Tibial nerve (tissue), 4 donors: Measurements from ENCODE around the gene SULT1A1. TPM values are rescaled to one million over a fixed set of nuclear protein-coding genes. Genes with fewer than 3 reads are reported as not detected.
A peak's percentile ranks its signal among the peaks of the same experiment; 100 is the strongest.
"Not testable (repeated sequence)": the region's sequence is repeated elsewhere in the genome, so short reads cannot be mapped to it uniquely, and the experiment has no call there.

Experiments
- DNase-seq, 2 donors: peaks; one replicate each; pipeline ENCODE4 v3.0.0-alpha.2; 2019; ENCODE audit warnings: low spot score in 2 of 2
- H3K27ac ChIP-seq, 4 donors: fragments of 200-600 bp; sonication (generic) in 3 of 4; one replicate each; pipeline ENCODE4 v1.5.1; 2017 to 2019; ENCODE audit warnings: mild to moderate bottlenecking in 1 of 4
- H3K27me3 ChIP-seq, 2 donors: fragments of 200-600 bp; sonication (generic) in 1 of 2; one replicate each; pipeline versions ENCODE4 v1.5.1 to v1.6.0; 2017 to 2019
- H3K36me3 ChIP-seq, 3 donors: fragments of 200-600 bp; sonication (generic); one replicate each; pipeline ENCODE4 v1.5.1; 2018 to 2019
- H3K4me1 ChIP-seq, 4 donors: fragments of 200-600 bp; sonication (generic) in 3 of 4; one replicate each; pipeline ENCODE4 v1.5.1; 2017 to 2019
- H3K4me3 ChIP-seq, 4 donors: fragments of 200-600 bp; sonication (generic) in 3 of 4; one replicate each; pipeline ENCODE4 v1.5.1; 2017 to 2019; ENCODE audit warnings: mild to moderate bottlenecking in 1 of 4, moderate library complexity in 1 of 4
- H3K9me3 ChIP-seq, 4 donors: fragments of 200-600 bp; sonication (generic) in 3 of 4; one replicate each; pipeline ENCODE4 v1.5.1; 2017 to 2019
- EP300 ChIP-seq, 2 donors: sonication (generic); formaldehyde crosslinking; IDR thresholded peaks; one replicate each; pipeline ENCODE4 v1.6.1; 2017; ENCODE audit warnings: antibody characterized with exemption in 2 of 2, mild to moderate bottlenecking in 1 of 2
- POLR2A ChIP-seq, 2 donors: fragments of 450-650 bp; IDR thresholded peaks; one replicate each; pipeline ENCODE4 v1.6.1; 2017; ENCODE audit warnings: antibody characterized with exemption in 2 of 2, mild to moderate bottlenecking in 2 of 2, moderate library complexity in 2 of 2
- WGBS, 2 donors: methylation state at CpG; one replicate each; pipeline ENCODE4 v1.1.5; 2018; 5-methylcytosine and 5-hydroxymethylcytosine counted together
- total RNA-seq, 4 donors: library from RNA; depleted of rRNA; stranded (reverse); fragments of >200 nt; gene quantifications; one replicate each; pipeline ENCODE4 v1.1.0, GENCODE V29; 2016
- TF ChIP-seq, protein P1 (sequence below), 5 experiments: fragments of 200-600 bp in 3 of 5; fragments of 450-650 bp in 2 of 5; sonication (generic) in 3 of 5; IDR thresholded peaks; one replicate each; pipeline ENCODE4 v1.5.1; 2016 to 2019; ENCODE audit warnings: antibody characterized with exemption in 5 of 5, mild to moderate bottlenecking in 3 of 5, moderate library complexity in 2 of 5

Gene SULT1A1
- total RNA-seq, 4 donors from 2014 or later, result 30.9 to 59.8 (median 43.7) TPM

DNA sequence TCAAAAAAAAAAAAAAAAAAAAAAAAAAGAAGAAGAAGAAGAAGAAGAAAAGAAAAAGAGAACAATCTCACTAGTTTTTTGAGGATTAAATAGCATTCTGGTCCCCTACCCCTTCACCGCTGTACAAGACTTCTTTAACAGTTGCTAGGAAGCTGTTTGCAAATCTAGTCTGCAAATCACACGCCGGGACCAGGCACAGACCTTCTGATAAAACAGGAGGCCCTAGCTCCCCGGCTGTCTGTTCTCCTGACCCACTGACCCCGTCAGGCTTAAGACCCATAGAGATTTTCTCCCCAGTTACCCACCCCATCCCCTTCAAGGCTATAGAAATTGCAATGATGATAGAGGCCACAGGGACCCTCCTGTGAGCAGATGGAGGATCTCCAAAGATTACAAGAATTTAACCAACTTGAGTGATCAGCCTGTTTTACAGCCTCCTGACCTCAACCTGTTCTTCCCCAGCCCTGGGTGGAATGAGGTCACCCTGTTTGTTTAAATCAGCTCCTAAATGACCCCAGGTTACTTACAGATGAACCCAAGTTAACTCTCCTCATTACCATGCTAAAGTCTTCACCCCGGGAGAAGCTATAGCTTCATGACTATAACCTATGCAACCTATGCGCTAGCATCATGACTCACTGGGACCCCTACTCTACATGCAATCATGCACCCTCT lies 11.8 kb upstream of the SULT1A1 start:
- 69 to 81% methylated on average over 7 of the region's 7 CpGs for WGBS, 2 donors
- TF ChIP-seq POLR2A (IDR thresholded peaks at IDR 0.05), result no peak
- TF ChIP-seq, protein P1, sequence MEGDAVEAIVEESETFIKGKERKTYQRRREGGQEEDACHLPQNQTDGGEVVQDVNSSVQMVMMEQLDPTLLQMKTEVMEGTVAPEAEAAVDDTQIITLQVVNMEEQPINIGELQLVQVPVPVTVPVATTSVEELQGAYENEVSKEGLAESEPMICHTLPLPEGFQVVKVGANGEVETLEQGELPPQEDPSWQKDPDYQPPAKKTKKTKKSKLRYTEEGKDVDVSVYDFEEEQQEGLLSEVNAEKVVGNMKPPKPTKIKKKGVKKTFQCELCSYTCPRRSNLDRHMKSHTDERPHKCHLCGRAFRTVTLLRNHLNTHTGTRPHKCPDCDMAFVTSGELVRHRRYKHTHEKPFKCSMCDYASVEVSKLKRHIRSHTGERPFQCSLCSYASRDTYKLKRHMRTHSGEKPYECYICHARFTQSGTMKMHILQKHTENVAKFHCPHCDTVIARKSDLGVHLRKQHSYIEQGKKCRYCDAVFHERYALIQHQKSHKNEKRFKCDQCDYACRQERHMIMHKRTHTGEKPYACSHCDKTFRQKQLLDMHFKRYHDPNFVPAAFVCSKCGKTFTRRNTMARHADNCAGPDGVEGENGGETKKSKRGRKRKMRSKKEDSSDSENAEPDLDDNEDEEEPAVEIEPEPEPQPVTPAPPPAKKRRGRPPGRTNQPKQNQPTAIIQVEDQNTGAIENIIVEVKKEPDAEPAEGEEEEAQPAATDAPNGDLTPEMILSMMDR (IDR thresholded peaks at IDR 0.05), result no peak
- no peak overlapping the region for H3K27ac ChIP-seq

DNA sequence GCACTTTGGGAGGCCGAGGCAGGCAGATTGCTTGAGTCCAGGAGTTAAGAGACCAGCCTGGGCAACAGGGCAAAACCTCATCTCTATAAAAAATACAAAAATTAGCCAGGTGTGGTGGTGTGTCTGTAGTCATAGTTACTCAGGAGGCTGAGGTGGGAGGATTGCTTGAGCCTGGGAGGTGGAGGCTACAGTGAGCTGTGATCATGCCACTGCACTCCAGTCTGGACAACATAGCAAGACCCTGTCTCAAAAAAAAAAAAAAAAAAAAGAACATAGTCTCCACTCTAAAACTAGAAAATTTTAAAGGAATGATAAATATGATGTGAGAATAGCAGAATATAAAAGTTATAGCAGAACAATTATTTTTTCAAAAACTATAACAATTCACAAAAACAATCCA lies 10.5 kb upstream of the SULT1A1 start:
- Histone ChIP-seq H3K27me3 (peaks cover 0 to 14% of the 10 kb centered on the region in 2 donors), H3K4me1 (peaks cover 0 to 13% (median 0%) of the 10 kb centered on the region in 4 donors)
- not testable (repeated sequence) for H3K4me3 ChIP-seq, DNase-seq, H3K9me3 ChIP-seq, H3K36me3 ChIP-seq, H3K27ac ChIP-seq
- 82 to 88% methylated on average over 1 of the region's 1 CpG for WGBS, 2 donors

More for the DNA sequence above, 11.8 kb upstream of the SULT1A1 start:
- DNase-seq, result no peak
- H3K4me1 ChIP-seq, result peaks cover 0 to 13% (median 0%) of the 10 kb centered on the region in 4 donors
- H3K27me3 ChIP-seq, result peaks cover 0 to 14% of the 10 kb centered on the region in 2 donors
- no peaks in the 10 kb centered on the region for H3K9me3 ChIP-seq
- no peak overlapping the region for H3K4me3 ChIP-seq
- H3K36me3 ChIP-seq, result no peaks in the 10 kb centered on the region

DNA sequence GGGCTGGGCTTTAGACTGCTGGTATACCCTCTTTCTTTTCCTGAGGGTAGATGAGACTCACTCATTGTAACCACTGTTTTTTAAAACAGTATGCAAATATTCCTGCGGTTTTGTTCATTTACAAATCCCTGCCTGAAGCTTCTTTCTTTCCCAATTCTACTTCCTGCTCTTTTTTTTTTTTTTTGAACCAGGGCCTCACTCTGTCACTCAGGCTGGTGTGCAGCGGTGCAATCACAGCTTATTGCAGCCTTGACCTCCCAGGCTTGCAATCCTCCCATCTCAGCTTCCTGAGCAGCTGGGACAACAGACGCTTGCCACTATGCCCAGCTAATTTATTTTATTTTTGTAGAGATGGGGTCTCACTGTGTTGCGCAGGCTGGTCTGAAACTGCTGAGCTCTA lies 8.0 kb upstream of the SULT1A1 start:
- H3K27me3 ChIP-seq, result no peaks in the 10 kb centered on the region
- H3K4me3 ChIP-seq, result no peak overlapping the region
- 55 to 62% methylated on average over 4 of the region's 4 CpGs for WGBS, 2 donors
- TF ChIP-seq EP300 (IDR thresholded peaks at IDR 0.05), result no peak
- no peaks in the 10 kb centered on the region for H3K36me3 ChIP-seq
- no peak overlapping the region for H3K27ac ChIP-seq
- DNase-seq, result no peak
- H3K4me1 ChIP-seq, result peaks cover 0 to 6% (median 0%) of the 10 kb centered on the region in 4 donors
- no peaks in the 10 kb centered on the region for H3K9me3 ChIP-seq

DNA sequence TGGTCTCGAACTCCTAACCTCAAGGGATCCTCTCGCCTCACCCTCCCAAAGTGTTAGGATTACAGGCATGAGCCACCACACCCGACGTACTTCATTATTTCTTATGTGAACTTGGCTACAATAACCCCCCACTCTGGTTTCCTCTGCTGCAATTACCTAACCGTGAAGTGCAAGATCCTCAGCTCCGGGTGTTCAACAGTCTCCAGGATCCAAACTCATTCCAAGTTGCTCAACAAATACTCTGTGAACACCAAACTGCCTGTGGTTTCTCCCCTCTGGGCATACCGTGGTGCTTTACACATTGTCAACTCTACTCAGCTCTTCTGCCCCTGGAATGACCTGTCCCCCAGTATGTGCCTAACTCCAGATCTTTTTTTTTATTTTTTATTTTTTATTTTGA lies 6.8 kb upstream of the SULT1A1 start:
- H3K4me1 ChIP-seq, result no peaks in the 10 kb centered on the region
- TF ChIP-seq EP300 (IDR thresholded peaks at IDR 0.05), result no peak
- TF ChIP-seq, protein P1 (IDR thresholded peaks at IDR 0.05), result no peak
- TF ChIP-seq POLR2A (IDR thresholded peaks at IDR 0.05), result no peak
- no peak overlapping the region for H3K27ac ChIP-seq
- H3K36me3 ChIP-seq, result no peaks in the 10 kb centered on the region
- H3K4me3 ChIP-seq, result no peak overlapping the region
- H3K9me3 ChIP-seq, result no peaks in the 10 kb centered on the region
- 67 to 79% methylated on average over 7 of the region's 7 CpGs for WGBS, 2 donors
- no peaks in the 10 kb centered on the region for H3K27me3 ChIP-seq
- DNase-seq, result no peak

DNA sequence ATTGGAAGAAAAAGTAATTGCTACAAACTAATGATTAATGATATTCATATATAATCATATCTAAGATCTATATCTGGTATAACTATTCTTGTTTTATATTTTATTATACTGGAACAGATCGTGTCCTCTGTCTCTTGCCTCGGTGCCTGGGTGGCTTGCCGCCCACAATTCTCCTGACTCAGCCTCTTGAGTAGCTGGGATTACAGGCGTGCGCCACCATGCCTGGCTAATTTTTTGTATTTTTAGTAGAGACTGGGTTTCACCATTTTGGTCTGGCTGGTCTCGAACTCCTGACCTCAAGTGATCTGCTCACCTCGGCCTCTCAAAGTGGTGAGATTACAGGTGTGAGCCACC lies 6.4 kb upstream of the SULT1A1 start:
- WGBS, 2 donors, result 74 to 75% methylated on average over 7 of the region's 7 CpGs
- not testable (repeated sequence) for H3K4me1 ChIP-seq, H3K27ac ChIP-seq, H3K36me3 ChIP-seq, H3K9me3 ChIP-seq, DNase-seq, H3K4me3 ChIP-seq, H3K27me3 ChIP-seq

DNA sequence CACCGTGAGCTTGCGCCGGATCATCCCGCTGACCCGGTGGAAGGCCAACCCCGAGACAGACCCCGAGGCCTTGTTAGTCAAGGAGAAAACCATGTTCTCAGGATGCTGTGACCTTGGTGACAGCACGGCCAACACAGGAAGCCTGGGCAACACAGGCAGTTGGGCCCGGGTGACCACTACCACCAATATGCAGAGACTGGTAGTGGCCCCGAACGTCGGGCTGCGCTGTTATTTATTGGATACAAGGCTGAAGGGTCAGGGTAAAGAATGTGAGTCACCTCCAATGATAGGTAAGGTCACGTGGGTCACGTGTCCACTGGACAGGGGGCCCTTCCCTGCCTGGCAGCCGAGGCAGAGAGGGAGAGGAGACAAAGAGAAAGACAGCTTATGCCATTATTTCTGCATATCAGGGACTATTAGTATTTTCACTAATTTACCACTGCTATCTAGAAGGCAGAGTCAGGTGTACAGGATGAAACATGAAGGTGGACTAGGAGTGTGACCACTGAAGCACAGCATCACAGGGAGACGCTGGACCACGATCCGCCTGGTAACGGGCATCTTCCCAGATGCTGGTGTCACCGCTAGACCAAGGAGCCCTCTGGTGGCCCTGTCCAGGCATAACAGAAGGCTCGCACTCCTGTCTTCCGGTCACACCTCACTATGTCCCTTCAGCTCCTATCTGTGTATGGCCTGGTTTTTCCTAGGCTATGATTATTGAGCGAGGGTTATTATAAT lies 5.8 kb upstream of the SULT1A1 start:
- not testable (repeated sequence) for H3K4me1 ChIP-seq, H3K27me3 ChIP-seq, H3K27ac ChIP-seq, H3K9me3 ChIP-seq, H3K36me3 ChIP-seq, H3K4me3 ChIP-seq
- 43 to 45% methylated on average over 17 to 18 of the region's 24 CpGs for WGBS, 2 donors
- TF ChIP-seq, protein P1 (IDR thresholded peaks at IDR 0.05), result peak; percentile 62 to 69 (median 67)
- peak in 1 of 2 donors; percentile 52 for DNase-seq

DNA sequence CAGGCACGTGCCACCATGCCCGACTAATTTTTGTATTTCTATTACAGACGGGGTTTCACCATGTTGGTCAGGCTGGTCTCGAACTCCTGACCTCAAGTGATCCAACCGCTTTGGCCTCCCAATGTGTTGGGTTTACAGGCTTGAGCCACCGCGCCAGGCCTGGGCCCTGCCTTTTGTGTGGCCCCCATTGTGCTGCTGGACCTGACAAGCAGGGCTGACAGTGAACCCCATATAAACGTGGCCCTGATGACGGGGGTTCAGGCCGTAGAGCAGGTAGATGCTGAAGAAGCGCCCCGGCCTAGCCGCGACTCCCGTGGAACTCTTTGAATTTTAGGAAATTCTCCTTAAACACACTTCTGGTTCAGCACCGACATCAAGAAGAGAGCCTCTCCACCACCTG lies 4.7 kb upstream of the SULT1A1 start:
- H3K4me1 ChIP-seq, result peaks cover 0 to 14% (median 3%) of the 10 kb centered on the region in 4 donors
- not testable (repeated sequence) for DNase-seq, H3K4me3 ChIP-seq, H3K36me3 ChIP-seq, H3K9me3 ChIP-seq, H3K27ac ChIP-seq, H3K27me3 ChIP-seq
- 76 to 80% methylated on average over 9 to 10 of the region's 16 CpGs for WGBS, 2 donors

DNA sequence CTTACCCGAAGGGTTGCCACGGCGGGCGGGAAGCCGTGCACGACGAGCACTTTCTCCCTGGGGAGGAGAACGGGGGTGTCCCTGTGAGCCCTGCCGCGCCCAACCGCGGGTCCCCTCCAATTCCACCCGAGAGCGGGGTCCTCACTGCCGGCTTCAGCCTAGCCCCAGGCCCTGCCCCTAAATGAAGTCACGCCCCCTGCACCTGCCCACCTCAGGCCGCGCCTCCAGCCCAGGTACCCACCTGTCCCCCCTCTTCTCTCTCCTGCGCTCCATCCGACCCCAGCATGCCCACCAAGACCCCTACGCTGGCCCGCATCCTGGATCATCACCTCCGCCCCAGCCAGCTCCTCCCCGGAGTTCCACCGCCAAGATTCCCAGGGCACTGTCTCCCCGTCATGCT lies 4.1 kb upstream of the SULT1A1 start:
- 62% methylated on average over 2 of the region's 26 CpGs; no CpG with 5 or more reads in 1 of the 2 donors for WGBS, 2 donors
- H3K4me3 ChIP-seq, result not testable (repeated sequence)

DNA sequence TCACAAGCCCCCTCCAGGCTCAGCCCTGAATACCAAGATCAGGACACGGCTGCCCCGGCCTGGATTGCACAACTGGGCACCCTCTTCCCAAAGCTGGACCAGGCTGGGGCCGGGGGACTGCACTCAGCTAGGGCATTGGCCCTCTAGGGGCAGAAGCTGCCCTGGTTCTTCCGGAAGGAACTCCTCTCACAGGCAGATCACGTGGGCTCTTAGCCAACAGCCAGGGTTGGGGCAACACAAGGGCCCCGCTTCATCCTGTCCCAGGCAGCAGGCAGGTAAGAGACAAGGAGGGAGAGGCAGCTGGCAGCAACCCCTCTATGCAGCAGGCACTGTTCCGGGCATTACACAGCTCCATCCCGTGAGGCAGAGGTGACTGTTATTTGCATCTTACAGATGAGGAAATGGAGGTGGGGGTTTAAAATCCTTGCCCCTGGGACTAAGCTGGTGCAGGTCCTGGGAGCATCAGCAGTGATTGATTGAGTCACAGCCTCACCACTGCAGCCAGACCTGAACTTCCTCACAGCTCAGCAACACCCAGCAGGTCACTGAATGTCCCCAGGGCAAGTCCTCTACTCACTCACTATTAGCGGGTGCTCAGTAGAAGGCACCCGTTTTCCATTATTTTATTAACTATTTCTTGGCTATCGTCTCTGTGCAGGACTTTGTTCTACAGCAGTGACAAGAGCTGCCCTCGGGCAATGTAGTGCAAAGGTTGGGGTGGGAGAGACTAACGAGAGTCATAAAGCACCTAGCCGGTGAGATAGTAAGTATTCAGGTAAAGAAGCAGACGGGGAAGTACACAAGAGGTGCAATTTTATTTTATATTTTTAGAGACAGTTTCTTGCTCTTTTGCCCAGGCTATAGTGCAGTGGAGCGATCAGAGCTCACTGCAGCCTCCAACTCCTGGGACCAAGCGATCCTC lies 2.8 kb upstream of the SULT1A1 start:
- not testable (repeated sequence) for H3K27ac ChIP-seq, H3K36me3 ChIP-seq, H3K27me3 ChIP-seq, H3K4me3 ChIP-seq, DNase-seq, H3K9me3 ChIP-seq
- WGBS, 2 donors, result no CpG with 5 or more reads among the region's 17 CpGs
- H3K4me1 ChIP-seq, result peaks cover 0 to 22% (median 3%) of the 10 kb centered on the region in 4 donors

More for the DNA sequence above, 4.1 kb upstream of the SULT1A1 start:
- H3K4me1 ChIP-seq, result peaks cover 0 to 20% (median 3%) of the 10 kb centered on the region in 4 donors
- DNase-seq, H3K9me3 ChIP-seq, H3K36me3 ChIP-seq, H3K27ac ChIP-seq, H3K27me3 ChIP-seq: not testable (repeated sequence)
